Cortex of kidney (tissue), 1 donor: ENCODE results near the gene B9D2.
"Not testable (repeated sequence)": the region's sequence is repeated elsewhere in the genome, so short reads cannot be mapped to it uniquely, and the experiment has no call there.

Experiments
- DNase-seq: peaks from one replicate; lab custom pipeline; 2025; lab: John Stamatoyannopoulos, UW

The B9D2 gene

DNA sequence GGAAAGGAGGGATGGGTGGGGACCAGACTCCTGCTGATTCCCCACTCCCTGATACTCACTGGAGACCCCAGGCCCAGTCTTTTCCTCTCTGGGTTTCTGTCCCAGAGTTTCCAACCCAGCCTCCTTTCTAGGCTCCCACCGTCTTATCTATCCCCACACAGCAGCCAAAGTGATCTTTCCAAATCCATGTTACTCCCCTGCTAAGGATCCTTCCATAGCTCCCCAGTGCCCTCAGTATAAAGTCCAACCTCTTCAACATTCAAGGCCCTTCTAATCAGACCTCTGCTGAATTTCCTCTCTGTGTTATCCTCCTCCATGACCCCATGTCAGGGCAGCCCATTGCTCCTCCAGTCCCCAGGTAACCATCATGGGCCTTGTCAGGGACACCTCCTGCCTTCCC is 8.9 kb downstream of the B9D2 start:
- DNase-seq = no peak

GRCh38 chr19:41354343-41354953 is 9.5 kb downstream of the B9D2 start:
- no peak for DNase-seq

DNA sequence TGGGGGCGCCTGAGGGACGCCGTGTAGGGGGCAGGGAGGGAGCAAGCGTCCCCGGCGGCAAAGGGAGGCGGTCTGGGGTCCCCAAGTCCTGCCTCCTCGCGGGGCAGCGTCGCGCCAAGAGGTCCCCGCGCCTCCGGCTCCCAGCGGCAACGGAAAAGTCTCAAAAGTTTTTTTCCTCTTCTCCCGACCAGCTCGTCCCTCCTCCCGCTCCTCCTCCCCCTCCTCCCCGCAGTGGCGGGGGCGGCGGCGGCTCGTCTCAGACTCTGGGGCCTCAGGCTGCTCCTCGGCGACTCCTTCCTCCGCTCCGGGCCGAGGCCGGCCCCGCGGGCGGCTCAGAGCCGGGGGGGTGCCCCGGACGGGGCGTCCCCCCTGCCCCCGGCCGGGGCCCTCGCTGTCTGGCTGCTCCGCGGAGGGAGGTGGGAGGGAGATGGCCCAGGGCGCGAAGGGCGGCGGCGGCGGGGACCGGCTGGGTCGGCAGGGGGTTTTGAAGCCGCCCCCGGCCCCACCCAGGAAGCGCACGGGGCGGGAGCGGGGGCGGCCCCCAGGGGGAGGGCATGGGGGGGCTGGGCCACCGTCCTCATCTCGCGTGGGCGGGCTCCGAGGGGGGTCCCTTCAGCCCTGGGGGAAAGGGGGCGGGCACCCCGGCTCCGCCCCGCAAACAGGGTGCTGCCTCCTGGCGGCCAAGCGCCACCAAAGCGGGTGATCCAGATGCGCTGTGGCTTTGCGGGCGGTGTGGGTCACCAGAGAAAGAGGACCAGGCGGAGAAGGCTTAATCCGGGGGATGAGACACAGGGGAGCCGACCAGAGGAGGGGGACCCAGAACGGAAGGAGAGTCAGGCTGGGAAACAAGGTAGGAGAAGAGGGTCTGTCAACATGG is 10.2 kb downstream of the B9D2 start, which contains the start of gene TGFB1:
Gene TGFB1 (minus strand): TSS at position 457 of the 877 bp plus-strand sequence. CDS start 878 bp downstream, outside the sequence.
- no peak for DNase-seq

DNA sequence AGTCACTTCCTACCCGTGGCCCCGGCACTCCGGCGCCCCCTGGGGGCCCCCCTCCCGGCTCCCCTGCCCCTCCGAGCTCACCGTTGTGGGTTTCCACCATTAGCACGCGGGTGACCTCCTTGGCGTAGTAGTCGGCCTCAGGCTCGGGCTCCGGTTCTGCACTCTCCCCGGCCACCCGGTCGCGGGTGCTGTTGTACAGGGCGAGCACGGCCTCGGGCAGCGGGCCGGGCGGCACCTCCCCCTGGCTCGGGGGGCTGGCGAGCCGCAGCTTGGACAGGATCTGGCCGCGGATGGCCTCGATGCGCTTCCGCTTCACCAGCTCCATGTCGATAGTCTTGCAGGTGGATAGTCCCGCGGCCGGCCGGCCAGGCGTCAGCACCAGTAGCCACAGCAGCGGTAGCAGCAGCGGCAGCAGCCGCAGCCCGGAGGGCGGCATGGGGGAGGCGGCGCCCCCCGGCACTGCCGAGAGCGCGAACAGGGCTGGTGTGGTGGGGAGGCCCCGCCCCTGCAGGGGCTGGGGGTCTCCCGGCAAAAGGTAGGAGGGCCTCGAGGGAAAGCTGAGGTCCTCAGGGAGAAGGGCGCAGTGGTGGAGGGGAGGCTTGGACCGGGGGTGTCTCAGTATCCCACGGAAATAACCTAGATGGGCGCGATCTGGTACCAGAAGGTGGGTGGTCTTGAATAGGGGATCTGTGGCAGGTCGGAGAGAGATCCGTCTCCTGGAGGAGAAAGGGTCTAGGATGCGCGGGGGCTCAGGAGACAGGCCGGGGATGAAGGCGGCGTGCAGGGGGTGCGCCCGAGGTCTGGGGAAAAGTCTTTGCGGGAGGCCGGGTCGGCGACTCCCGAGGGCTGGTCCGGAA is 11.1 kb downstream of the B9D2 start:
- no peak for DNase-seq

- no peak for DNase-seq
Observed at GRCh38 chr19:41352279-41352608, 11.7 kb downstream of the B9D2 start.

GRCh38 chr19:41351339-41352245 is 12.4 kb downstream of the B9D2 start:
- no peak for DNase-seq

GRCh38 chr19:41350735-41351338 is 13.1 kb downstream of the B9D2 start:
- no peak for DNase-seq

DNA sequence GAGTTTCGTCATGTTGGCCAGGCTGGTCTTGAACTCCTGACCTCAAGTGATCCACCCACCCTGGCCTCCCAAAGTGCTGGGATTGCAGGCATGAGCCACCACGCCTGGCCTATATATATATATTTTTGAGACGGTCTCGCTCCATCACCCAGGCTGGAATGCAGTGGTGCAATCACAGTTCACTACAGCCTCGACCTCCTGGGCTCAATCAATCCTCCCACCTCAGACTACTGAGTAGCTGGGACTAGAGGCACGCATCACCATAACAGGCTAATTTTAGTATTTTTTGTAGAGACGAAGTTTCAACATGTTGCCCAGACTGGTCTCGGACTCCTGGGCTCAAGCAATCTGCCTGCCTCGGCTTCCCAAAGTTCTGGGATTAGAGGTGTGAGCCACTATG is 17.0 kb downstream of the B9D2 start:
- not testable (repeated sequence) for DNase-seq

DNA sequence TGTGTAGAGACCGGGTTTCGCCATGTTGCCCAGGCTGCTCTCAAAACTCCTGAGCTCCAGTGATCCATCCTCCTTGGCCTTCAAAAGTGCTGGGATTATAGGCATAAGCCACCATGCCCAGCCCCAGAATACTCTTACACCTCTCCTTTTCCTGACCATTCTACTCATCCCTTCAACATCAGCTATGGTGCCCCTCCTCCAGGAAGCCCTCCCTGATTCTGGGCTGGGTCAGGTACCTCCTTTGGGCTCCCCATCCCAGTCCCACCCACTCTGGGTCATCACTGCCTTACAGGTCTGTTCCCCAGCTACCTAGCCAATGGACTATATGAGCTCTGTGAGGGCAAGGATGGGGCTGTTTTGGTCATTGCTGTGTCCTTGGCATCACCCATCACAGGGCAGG is 19.8 kb downstream of the B9D2 start:
- DNase-seq = no peak

DNA sequence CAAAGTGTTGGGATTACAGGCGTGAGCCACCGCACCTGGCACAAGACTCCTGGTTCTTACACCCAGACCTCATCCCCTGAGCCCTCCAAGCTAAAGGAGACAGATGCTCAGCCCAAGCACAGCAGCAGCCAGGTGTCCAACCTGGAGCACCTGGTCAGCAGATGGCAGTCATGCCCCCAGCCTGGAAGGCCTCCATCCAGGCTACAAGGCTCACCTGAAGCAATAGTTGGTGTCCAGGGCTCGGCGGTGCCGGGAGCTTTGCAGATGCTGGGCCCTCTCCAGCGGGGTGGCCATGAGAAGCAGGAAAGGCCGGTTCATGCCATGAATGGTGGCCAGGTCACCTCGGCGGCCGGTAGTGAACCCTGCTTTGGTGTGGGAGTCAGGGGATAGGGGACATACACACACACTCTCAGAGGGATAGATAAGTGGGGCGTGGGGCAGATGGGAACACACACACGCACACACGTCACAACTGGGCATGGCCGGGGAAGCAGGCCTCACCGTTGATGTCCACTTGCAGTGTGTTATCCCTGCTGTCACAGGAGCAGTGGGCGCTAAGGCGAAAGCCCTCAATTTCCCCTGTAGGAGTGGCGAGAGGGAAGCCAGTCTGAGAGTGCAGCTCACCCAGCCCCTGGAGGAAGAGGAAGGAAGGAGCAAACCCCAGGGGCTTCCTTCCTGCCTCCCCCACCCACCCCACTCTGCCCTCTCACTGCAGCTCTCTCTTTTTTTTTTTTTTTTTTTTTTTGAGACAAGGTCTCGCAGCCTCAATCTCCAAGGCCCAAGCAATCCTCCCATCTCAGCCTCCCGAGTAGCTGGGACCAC is 22.1 kb downstream of the B9D2 start:
- no peak for DNase-seq

GRCh38 chr19:41339936-41340335 is 24.0 kb downstream of the B9D2 start:
- no peak for DNase-seq

DNA sequence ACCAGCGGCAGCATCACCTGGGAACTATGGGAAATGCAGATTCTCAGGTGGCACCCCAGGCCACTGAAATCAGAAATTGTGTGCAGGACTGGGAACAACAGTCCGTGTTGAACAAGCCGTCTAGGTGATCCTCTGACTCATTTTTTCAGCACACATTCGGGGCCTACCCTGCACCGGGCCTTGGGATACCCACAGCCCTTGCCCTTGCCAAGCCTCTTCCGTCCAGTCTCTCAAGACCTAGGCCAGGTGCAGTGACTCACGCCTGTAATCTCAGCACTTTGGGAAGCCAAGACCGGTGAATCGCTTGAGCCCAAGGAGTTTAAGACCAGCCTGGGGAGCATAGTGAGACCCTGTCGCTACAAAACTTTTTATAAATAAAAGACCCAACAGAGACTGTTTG is 28.5 kb downstream of the B9D2 start:
- no peak for DNase-seq

DNA sequence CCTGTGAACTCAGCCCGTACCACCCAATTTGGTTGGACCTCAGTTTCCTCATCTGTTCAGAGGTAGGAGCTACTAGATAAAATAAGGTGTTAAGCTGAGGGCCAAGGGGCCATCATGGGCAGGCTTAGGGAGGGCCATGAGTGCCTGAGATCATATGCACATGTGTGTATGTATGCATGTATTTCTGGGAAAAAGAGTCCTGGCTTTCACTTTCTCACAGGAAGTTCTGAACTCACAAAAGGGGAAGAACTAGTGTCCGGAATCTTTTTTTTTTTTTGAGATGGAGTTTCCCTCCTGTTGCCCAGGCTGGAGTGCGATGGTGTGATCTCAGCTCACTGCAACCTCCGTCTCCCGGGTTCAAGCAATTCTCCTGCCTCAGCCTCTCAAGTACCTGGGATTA is 29.2 kb downstream of the B9D2 start:
- DNase-seq = no peak

DNA sequence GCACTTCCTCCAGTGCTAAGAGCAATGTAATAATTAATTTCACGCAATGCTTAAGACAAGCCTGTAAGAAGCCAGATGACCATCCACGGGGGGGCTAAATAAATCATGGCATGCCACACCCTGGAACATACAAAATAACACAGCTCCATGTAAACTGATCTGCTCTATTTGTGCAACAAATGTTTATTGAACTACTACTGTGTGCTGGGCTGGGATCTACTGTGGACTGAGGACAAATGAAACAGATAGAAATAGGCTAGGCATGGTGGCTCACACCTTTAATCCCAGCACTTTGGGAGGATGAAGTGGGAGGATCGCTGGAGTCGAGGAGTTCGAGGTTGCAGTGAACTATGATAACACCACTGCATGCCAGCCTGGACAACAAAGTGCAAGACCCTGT is 31.5 kb downstream of the B9D2 start:
- DNase-seq = no peak

GRCh38 chr19:41332000-41332399 is 31.9 kb downstream of the B9D2 start:
- DNase-seq = no peak

- no peak for DNase-seq
Observed at GRCh38 chr19:41330946-41331678, 32.8 kb downstream of the B9D2 start.

GRCh38 chr19:41330481-41330880 is 33.5 kb downstream of the B9D2 start:
- DNase-seq = no peak

GRCh38 chr19:41328842-41329225 is 35.1 kb downstream of the B9D2 start:
- no peak for DNase-seq

- no peak for DNase-seq
Observed at GRCh38 chr19:41328157-41328841, 35.6 kb downstream of the B9D2 start.
